GM18499 (cell line): Measurements from ENCODE around the gene PRMT7.

Source experiments
- ATAC-seq: cut with Tn5 transposase; IDR thresholded peaks from one replicate; pipeline ENCODE4 v1.9.1; 2021; ENCODE audit warnings: moderate number of reproducible peaks; ENCODE audit not compliant: insufficient read depth, unreplicated experiment

The PRMT7 gene

DNA sequence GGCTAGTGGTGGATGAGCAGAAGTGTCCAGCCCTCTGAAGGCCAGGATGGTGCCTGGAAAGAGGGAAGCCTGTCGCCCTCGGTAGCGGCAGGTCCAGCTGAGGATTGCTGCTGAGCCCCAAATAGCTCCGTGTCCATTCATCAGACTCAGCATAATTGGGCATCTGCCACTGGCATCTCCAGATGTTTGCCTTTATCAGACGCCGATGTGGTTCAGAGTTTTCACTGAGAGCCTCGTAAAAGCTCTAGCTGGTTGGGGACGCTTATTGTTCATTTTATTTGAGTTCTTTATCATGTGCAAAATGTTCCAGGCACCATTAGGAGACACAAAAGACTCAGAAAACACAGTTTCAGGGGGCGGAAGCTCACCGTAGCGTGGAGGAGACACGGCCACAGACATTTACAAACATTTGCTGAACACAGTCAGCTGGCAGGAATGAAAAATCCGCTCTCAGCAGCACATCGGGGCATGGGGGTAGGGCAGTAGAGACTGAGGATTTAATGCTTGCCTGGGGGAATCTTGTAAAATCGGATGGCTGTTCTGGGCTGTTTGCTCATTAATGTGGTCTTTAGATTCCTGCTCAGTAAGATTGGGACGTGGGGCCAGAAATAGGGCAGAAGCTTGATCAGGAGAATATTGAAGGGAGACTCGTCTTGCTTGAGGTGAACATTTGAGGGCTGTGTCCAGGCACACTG lies 95.8 kb downstream of the PRMT7 start:
- no peak for ATAC-seq
